ENCODE results near the gene ARRB2.

DNA sequence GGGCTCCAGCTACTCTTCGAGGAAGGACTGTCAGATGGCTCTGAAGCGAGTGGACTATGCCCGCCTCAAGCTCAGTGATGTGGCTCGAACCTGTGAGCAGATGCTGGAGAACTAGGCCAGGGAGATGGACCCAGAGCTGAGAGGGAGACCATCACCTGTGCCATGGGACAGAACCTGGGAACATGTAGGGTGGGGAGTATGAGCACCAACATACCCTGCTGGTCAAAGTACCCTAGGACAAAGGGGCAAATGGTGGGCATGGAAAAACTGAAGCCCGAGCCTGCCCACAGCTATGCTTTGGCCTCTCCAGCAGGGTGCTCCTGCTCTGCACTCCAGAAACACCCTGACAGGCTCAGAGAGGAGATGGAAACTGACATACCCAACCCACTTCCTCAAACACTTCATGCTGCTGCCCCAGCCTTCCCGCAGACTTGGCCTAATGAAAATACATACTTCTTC lies 22.7 kb downstream of the ARRB2 start:
- no peak for TF ChIP-seq EZH2 (IDR thresholded peaks at IDR 0.05; ENCODE audit: borderline replicate concordance, low read length)
- TF ChIP-seq, protein P1, sequence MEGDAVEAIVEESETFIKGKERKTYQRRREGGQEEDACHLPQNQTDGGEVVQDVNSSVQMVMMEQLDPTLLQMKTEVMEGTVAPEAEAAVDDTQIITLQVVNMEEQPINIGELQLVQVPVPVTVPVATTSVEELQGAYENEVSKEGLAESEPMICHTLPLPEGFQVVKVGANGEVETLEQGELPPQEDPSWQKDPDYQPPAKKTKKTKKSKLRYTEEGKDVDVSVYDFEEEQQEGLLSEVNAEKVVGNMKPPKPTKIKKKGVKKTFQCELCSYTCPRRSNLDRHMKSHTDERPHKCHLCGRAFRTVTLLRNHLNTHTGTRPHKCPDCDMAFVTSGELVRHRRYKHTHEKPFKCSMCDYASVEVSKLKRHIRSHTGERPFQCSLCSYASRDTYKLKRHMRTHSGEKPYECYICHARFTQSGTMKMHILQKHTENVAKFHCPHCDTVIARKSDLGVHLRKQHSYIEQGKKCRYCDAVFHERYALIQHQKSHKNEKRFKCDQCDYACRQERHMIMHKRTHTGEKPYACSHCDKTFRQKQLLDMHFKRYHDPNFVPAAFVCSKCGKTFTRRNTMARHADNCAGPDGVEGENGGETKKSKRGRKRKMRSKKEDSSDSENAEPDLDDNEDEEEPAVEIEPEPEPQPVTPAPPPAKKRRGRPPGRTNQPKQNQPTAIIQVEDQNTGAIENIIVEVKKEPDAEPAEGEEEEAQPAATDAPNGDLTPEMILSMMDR (conservative IDR thresholded peaks at IDR 0.05 in 1 of 2, IDR thresholded peaks at IDR 0.05 in 1 of 2; ENCODE audit: extremely low read depth in 1 of 2, insufficient read depth in 1 of 2, low read depth in 1 of 2, low read length in 2 of 2): no peak
